Ishikawa (cell line): ENCODE data around the gene PIWIL4.

ENCODE experiments used
- CEBPB ChIP-seq: IDR thresholded peaks from 2 replicates; pipeline ENCODE4 v1.6.1; 2012
- CREB1 ChIP-seq: IDR thresholded peaks from 2 replicates; pipeline ENCODE4 v1.6.1; 2012; ENCODE audit warnings: low read depth
- EGR1 ChIP-seq: IDR thresholded peaks from 2 replicates; pipeline ENCODE4 v1.6.1; 2012
- EP300 ChIP-seq: IDR thresholded peaks from 2 replicates; pipeline ENCODE4 v1.6.1; 2012; ENCODE audit warnings: borderline replicate concordance
- FOXM1 ChIP-seq: IDR thresholded peaks from 2 replicates; pipeline ENCODE4 v1.6.1; 2012; ENCODE audit warnings: low read depth, borderline replicate concordance
- MAX ChIP-seq: IDR thresholded peaks from 2 replicates; pipeline ENCODE4 v1.6.1; 2012
- NFIC ChIP-seq: IDR thresholded peaks from 2 replicates; pipeline ENCODE4 v1.6.1; 2012
- RAD21 ChIP-seq: IDR thresholded peaks from 2 replicates; pipeline ENCODE4 v1.6.1; 2012; ENCODE audit warnings: low read depth
- TAF1 ChIP-seq: IDR thresholded peaks from 2 replicates; pipeline ENCODE4 v1.6.1; 2012; ENCODE audit warnings: low read depth, mild to moderate bottlenecking
- TCF12 ChIP-seq: IDR thresholded peaks from 2 replicates; pipeline ENCODE4 v1.6.1; 2012; ENCODE audit warnings: low read depth
- TEAD4 ChIP-seq: IDR thresholded peaks from 2 replicates; pipeline ENCODE4 v1.6.1; 2012
- USF1 ChIP-seq: IDR thresholded peaks from 2 replicates; pipeline ENCODE4 v1.6.1; 2012
- YY1 ChIP-seq: IDR thresholded peaks from 2 replicates; pipeline ENCODE4 v1.6.1; 2012; ENCODE audit warnings: low read depth
- ZBTB7A ChIP-seq: IDR thresholded peaks from 2 replicates; pipeline ENCODE4 v1.6.1; 2012; ENCODE audit warnings: low read depth
- TF ChIP-seq, protein P1 (sequence below): IDR thresholded peaks from 2 replicates; pipeline ENCODE4 v1.6.1; 2012; ENCODE audit warnings: low read depth, mild to moderate bottlenecking

PIWIL4 gene

DNA sequence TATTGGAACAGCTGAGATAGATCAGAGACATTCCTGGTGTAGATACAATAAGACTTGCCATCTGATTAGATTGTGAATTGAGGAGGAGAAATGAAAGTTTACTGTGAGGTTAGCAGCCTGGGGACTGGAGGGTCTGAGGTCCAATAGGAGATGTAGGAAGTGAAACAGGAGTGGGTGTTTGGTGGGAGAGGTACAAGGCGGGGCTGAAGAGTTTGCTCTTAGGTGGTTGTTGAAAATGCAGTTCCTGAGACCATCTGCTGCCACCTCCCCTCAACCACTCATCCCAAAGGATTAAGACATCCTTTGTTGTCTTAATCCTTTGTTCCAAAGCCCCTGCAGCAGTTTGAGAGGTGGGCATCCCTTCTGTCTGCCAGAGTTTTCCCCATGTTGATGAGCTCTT lies 14.8 kb downstream of the PIWIL4 start:
- TF ChIP-seq RAD21 (no peak), FOXM1 (no peak), ZBTB7A (no peak), NFIC (no peak), EGR1 (no peak), USF1 (no peak), TAF1 (no peak), MAX (no peak)

DNA sequence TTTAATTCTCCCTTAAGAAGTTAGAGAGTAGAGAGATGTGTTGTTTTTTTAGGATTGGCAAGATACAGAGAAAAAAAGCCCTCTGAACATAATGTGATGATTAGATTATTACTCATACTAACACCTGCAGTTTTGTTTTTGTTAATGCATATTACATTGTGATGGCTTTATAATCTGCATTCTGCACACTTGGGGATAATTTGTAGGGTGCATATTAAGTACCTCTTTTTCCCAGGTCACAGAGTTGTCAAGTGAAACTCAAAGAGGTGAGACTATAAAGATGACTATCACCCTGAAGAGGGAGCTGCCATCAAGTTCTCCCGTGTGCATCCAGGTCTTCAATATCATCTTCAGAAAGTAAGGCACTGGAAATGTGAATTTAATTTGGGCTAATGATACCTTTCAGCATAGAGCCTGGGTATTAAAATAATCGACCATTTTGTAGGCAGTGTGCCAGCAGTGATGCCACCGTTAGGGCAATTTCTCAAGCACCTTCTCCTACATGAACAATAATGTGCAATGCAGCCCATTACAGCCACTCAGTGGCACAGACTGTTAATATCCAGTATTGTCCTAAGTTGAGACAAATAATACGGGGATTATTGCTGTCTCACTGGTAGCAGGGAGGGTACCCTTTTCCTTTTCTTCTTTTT lies 16.2 kb downstream of the PIWIL4 start:
- TF ChIP-seq USF1 (no peak), TEAD4 (no peak), CEBPB (no peak), EGR1 (no peak), TCF12 (no peak), MAX (no peak)
- TF ChIP-seq, protein P1, sequence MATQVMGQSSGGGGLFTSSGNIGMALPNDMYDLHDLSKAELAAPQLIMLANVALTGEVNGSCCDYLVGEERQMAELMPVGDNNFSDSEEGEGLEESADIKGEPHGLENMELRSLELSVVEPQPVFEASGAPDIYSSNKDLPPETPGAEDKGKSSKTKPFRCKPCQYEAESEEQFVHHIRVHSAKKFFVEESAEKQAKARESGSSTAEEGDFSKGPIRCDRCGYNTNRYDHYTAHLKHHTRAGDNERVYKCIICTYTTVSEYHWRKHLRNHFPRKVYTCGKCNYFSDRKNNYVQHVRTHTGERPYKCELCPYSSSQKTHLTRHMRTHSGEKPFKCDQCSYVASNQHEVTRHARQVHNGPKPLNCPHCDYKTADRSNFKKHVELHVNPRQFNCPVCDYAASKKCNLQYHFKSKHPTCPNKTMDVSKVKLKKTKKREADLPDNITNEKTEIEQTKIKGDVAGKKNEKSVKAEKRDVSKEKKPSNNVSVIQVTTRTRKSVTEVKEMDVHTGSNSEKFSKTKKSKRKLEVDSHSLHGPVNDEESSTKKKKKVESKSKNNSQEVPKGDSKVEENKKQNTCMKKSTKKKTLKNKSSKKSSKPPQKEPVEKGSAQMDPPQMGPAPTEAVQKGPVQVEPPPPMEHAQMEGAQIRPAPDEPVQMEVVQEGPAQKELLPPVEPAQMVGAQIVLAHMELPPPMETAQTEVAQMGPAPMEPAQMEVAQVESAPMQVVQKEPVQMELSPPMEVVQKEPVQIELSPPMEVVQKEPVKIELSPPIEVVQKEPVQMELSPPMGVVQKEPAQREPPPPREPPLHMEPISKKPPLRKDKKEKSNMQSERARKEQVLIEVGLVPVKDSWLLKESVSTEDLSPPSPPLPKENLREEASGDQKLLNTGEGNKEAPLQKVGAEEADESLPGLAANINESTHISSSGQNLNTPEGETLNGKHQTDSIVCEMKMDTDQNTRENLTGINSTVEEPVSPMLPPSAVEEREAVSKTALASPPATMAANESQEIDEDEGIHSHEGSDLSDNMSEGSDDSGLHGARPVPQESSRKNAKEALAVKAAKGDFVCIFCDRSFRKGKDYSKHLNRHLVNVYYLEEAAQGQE = no peak

DNA sequence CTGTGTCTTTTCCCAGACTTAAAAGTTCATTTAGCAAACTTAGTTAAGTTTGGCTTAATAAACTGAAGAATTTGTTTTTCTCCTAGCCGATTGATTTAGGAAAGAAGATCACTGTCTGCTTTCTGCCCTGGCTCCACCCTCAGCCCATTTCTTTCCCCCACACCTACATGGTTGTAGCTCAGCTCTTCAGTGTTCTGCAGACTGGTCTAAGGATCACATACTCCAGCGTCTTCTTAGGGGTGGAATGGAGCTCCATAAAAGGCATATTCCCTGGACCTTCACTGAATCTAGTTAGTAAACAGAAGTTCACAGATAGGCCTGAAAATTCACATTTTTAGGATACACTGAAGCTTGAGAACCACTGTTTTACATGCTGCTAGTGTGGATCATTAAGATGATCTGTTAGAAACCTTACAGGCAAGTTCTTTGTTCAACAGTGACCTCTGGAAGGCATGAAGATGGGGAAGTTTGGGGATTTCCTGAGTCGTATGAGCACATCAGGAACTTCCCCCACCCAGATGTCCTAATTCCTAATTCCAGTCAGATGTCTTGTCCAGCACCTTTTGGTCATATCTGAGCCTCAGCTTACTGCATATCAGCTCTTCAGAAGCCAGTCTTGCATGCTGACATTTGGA lies 16.8 kb downstream of the PIWIL4 start:
- TF ChIP-seq YY1 (no peak), USF1 (no peak)

DNA sequence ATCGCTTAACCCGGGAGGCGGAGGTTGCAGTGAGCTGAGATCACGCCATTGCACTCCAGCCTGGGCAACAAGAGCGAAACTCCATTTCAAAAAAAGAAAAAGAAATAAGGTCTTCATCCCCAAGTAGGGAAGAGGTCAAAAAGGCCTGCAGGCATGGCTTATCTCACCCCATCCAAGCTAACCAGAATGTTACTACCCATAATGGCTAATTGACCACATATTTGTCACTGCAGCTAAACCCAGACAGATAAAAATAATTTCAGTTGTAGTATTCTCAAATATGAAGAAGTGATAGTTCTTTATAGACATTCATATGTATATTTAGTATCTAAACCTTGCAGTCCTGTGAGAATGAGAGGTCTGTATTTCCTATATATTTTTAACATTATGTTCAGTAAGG lies 17.8 kb downstream of the PIWIL4 start:
- TF ChIP-seq TAF1 (no peak), FOXM1 (no peak), CEBPB (no peak)
- TF ChIP-seq, protein P1 = no peak

DNA sequence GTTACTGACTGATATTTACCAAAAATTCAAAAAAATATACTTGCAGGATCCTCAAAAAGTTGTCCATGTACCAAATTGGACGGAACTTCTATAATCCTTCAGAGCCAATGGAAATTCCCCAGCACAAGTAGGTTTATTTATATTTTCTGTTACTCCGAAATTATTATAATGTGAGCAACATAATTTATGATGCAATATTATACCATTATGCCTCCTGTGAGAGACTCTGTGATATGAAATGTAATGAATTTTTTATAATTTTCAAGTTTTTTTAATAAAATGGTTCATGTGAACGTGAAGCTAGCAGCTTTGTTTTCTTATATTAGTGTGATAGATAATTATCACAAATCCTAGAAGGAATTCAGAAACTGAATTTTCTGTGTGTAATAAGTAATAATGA lies 18.2 kb downstream of the PIWIL4 start:
- no peak for TF ChIP-seq RAD21

GRCh38 chr11:94586546-94586945 lies 19.4 kb downstream of the PIWIL4 start:
- no peak for TF ChIP-seq EGR1
- no peak for TF ChIP-seq EP300

GRCh38 chr11:94586978-94587377 lies 19.8 kb downstream of the PIWIL4 start:
- TF ChIP-seq, protein P1 = no peak
- TF ChIP-seq RAD21 (no peak), TEAD4 (no peak), TCF12 (no peak), TAF1 (no peak), CREB1 (no peak), FOXM1 (no peak)
